HUES48 (cell line): ENCODE measurements around the gene PTPRH.
A peak's percentile ranks its signal among the peaks of the same experiment; 100 is the strongest.

ENCODE experiments used
- H3K27ac ChIP-seq: one replicate; pipeline ENCODE4 v1.7.0; 2013; ENCODE audit warnings: low read depth, low read length, inconsistent platforms
- H3K27me3 ChIP-seq: 2 replicates; pipeline ENCODE4 v1.6.1; 2013; ENCODE audit warnings: mild to moderate bottlenecking, low read length; ENCODE audit not compliant: control insufficient read depth, insufficient read depth
- H3K36me3 ChIP-seq: 2 replicates; pipeline ENCODE4 v1.6.1; 2013; ENCODE audit warnings: low read length; ENCODE audit not compliant: control insufficient read depth, insufficient read depth
- H3K4me1 ChIP-seq: 2 replicates; pipeline ENCODE4 v1.6.1; 2013; ENCODE audit warnings: mild to moderate bottlenecking, low read length; ENCODE audit not compliant: control insufficient read depth, insufficient read depth
- H3K4me3 ChIP-seq: 2 replicates; pipeline ENCODE4 v1.5.1; 2013; ENCODE audit warnings: mild to moderate bottlenecking, low read depth, low read length
- H3K9ac ChIP-seq: 2 replicates; pipeline ENCODE4 v1.6.1; 2013; ENCODE audit warnings: mild to moderate bottlenecking, low read depth, low read length, moderate library complexity
- H3K9me3 ChIP-seq: 2 replicates; pipeline ENCODE4 v1.6.1; 2013; ENCODE audit warnings: low read length; ENCODE audit not compliant: control insufficient read depth, insufficient read depth

PTPRH gene

GRCh38 chr19:55152017-55152416 is 57.3 kb downstream of the PTPRH start:
- H3K9ac ChIP-seq, result no peak overlapping the region
- no peak overlapping the region for H3K4me3 ChIP-seq
- H3K4me1 ChIP-seq, result peaks cover 16% of the 10 kb centered on the region
- 0 out of 2 replicates have a peak, but pooled peaks cover 6% of the 10 kb centered on the region for H3K9me3 ChIP-seq
- H3K36me3 ChIP-seq, result peaks cover 7% of the 10 kb centered on the region; the same call in 1 of the 2 replicates
- H3K27ac ChIP-seq, result no peak overlapping the region
- no peaks in the 10 kb centered on the region for H3K27me3 ChIP-seq

- peaks cover 16% of the 10 kb centered on the region for H3K4me1 ChIP-seq
- peak within 1 kb of the TSS; percentile 55 for H3K27ac ChIP-seq
- peaks cover 7% of the 10 kb centered on the region; the same call in 1 of the 2 replicates for H3K36me3 ChIP-seq
- H3K9ac ChIP-seq, result no peak within 1 kb of the TSS
- 0 out of 2 replicates have a peak, but pooled peaks cover 6% of the 10 kb centered on the region for H3K9me3 ChIP-seq
- peak within 1 kb of the TSS; percentile 47 for H3K4me3 ChIP-seq
- H3K27me3 ChIP-seq, result no peaks in the 10 kb centered on the region
Observed at GRCh38 chr19:55149078-55150003, 60.0 kb downstream of the PTPRH start, which contains the start of gene TNNT1. Gene TNNT1 (minus strand): TSS chr19:55149206. CDS start chr19:55147157, 2,049 bp downstream.

- Histone ChIP-seq H3K9me3 (0 out of 2 replicates have a peak, but pooled peaks cover 6% of the 10 kb centered on the region), H3K27me3 (no peaks in the 10 kb centered on the region), H3K27ac (peak overlapping the region; percentile 8), H3K9ac (no peak overlapping the region), H3K4me1 (peaks cover 16% of the 10 kb centered on the region), H3K36me3 (peaks cover 3% of the 10 kb centered on the region; the same call in 1 of the 2 replicates), H3K4me3 (no peak overlapping the region)
Observed at GRCh38 chr19:55147545-55148251, 61.6 kb downstream of the PTPRH start.

GRCh38 chr19:55146705-55147273 is 62.5 kb downstream of the PTPRH start:
- Histone ChIP-seq H3K9ac (no peak overlapping the region), H3K4me3 (peak overlapping the region; percentile 75), H3K27ac (peak overlapping the region; percentile 81), H3K36me3 (peaks cover 3% of the 10 kb centered on the region; the same call in 1 of the 2 replicates), H3K27me3 (no peaks in the 10 kb centered on the region), H3K9me3 (no peaks in the 10 kb centered on the region), H3K4me1 (peaks cover 16% of the 10 kb centered on the region)

GRCh38 chr19:55146078-55146704 is 63.1 kb downstream of the PTPRH start:
- Histone ChIP-seq H3K9me3 (no peaks in the 10 kb centered on the region), H3K27me3 (no peaks in the 10 kb centered on the region), H3K27ac (peak overlapping the region; percentile 81), H3K36me3 (0 out of 2 replicates have a peak, but pooled peaks cover under 1% of the 10 kb centered on the region), H3K4me1 (peaks cover 16% of the 10 kb centered on the region), H3K9ac (no peak overlapping the region), H3K4me3 (peak overlapping the region; percentile 75)

GRCh38 chr19:55145232-55145631 is 64.1 kb downstream of the PTPRH start:
- no peaks in the 10 kb centered on the region for H3K9me3 ChIP-seq
- H3K9ac ChIP-seq, result no peak overlapping the region
- H3K4me3 ChIP-seq, result no peak overlapping the region; the same call in 1 of the 2 replicates
- H3K27me3 ChIP-seq, result no peaks in the 10 kb centered on the region
- no peaks in the 10 kb centered on the region for H3K36me3 ChIP-seq
- H3K4me1 ChIP-seq, result peaks cover 20% of the 10 kb centered on the region
- H3K27ac ChIP-seq, result no peak overlapping the region

GRCh38 chr19:55141696-55142095 is 67.6 kb downstream of the PTPRH start:
- Histone ChIP-seq H3K9ac (no peak overlapping the region), H3K4me1 (0 out of 2 replicates have a peak, but pooled peaks cover 4% of the 10 kb centered on the region), H3K4me3 (0 out of 2 replicates have a peak overlapping the region, but pooled peaks have one; percentile 20), H3K36me3 (peaks cover 4% of the 10 kb centered on the region; the same call in 1 of the 2 replicates), H3K27ac (no peak overlapping the region), H3K9me3 (no peaks in the 10 kb centered on the region), H3K27me3 (no peaks in the 10 kb centered on the region)

GRCh38 chr19:55137915-55138314 is 71.4 kb downstream of the PTPRH start:
- Histone ChIP-seq H3K9me3 (no peaks in the 10 kb centered on the region), H3K4me3 (no peak overlapping the region), H3K27me3 (no peaks in the 10 kb centered on the region), H3K9ac (no peak overlapping the region), H3K36me3 (peaks cover 17% of the 10 kb centered on the region; the same call in 1 of the 2 replicates), H3K27ac (no peak overlapping the region), H3K4me1 (0 out of 2 replicates have a peak, but pooled peaks cover 4% of the 10 kb centered on the region)

GRCh38 chr19:55136399-55137102 is 72.8 kb downstream of the PTPRH start:
- H3K9me3 ChIP-seq, result no peaks in the 10 kb centered on the region
- 0 out of 2 replicates have a peak, but pooled peaks cover 4% of the 10 kb centered on the region for H3K4me1 ChIP-seq
- no peaks in the 10 kb centered on the region for H3K27me3 ChIP-seq
- no peak overlapping the region for H3K4me3 ChIP-seq
- H3K36me3 ChIP-seq, result peaks cover 20% of the 10 kb centered on the region; the same call in 1 of the 2 replicates
- no peak overlapping the region for H3K9ac ChIP-seq
- no peak overlapping the region for H3K27ac ChIP-seq
